ENCODE data around the gene SOS2.

The SOS2 gene

DNA sequence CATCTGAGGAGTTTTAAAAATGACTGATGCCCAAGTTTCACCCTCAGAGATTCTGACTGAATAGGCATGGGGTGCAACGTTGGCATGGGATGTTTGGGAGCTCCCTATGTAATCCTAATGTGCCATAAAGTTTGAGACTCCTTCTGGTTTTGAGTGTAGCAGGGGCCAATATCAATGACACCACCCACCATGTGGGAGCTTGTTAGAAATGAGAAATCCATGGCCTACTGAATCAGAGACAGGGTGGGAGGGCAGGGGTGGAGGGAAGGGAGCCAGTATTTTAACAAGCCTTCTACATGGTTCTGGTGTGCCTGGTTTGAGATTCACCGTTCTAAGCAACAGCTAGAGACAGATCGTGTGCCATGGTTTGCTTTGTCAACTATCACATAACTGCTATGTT, 161.1 kb downstream of the SOS2 start:
- DNase-seq: no peak
- intact Hi-C loops (cut with DNase I): no loop called here

DNA sequence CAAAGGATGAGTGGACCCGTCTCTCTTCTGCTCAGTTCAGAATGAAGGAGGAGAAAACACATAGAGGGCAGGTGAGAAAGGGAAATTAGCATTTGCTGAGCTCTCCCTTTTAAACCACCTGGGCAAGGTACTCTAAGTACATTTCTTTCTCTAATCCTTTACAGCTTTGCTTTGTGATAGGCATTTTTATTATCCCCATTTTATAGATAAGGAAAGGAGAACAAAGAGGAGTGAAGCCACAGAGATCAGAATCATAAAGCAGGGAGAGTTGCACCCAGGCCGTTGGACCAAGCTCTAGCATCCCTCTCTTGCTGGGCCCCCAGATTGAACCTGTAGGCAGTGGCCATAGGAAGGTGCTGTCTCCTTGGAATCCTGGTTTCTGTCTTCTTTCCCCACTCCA, 162.1 kb downstream of the SOS2 start:
- intact Hi-C loops (cut with DNase I): no loop called here
- no peak for DNase-seq

DNA sequence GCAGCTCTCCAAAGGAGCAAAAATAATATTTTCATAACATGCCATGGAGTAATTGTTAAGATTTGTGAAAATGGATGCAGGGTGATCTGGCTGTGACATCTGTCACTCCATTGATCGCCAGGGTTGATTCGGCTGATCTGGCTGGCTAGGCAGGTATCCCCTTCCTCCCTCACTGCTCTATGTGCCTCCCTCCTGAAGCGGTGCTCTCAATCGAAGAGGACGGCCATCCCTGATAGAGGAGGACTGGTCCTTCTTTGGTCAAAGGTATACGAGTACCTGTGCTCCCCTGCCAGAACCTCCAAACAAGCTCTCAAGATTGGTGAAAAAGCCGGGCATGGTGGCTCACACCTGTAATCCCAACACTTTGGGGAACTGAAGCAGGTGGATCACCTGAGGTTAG, 162.9 kb downstream of the SOS2 start:
- intact Hi-C loops (cut with DNase I): no loop called here
- DNase-seq: no peak

- intact Hi-C loops (cut with DNase I): no loop called here
- DNase-seq: no peak
Observed at GRCh38 chr14:50067723-50068495, 163.5 kb downstream of the SOS2 start.
